Activated T-cell treated with anti-CD3 and anti-CD28 coated beads, Interleukin-2, amount 50 U/mL, for 72 hours (primary cell): Measurements from ENCODE around the gene ACSL1. TPM values are rescaled to one million over a fixed set of nuclear protein-coding genes. Genes with fewer than 3 reads are reported as not detected.
A peak's percentile ranks its signal among the peaks of the same experiment; 100 is the strongest.

ENCODE experiments used
- ATAC-seq, 2 donors: fragments of 150-1000 bp; cut with Tn5 transposase; replicated peaks in 1 of 2; 2 replicates each; pipeline ENCODE4 v1.10.0; 2021; ENCODE audit warnings: moderate library complexity in 2 of 2, mild to moderate bottlenecking in 1 of 2
- DNase-seq, 2 donors: peaks; one replicate each; pipeline ENCODE4 v3.0.0; 2021 to 2022; ENCODE audit warnings: mixed read lengths in 1 of 2
- H3K27ac Mint-ChIP-seq: one replicate; pipeline ENCODE4 v1.8.0; 2022; ENCODE audit warnings: mild to moderate bottlenecking, moderate library complexity, mixed read lengths
- H3K27me3 Mint-ChIP-seq: one replicate; pipeline ENCODE4 v1.8.0; 2022; ENCODE audit warnings: low read depth, mixed read lengths
- H3K36me3 Mint-ChIP-seq, 2 donors: one replicate each; pipeline ENCODE4 v1.8.0; 2022; ENCODE audit warnings: mixed read lengths in 2 of 2, mild to moderate bottlenecking in 1 of 2; ENCODE audit not compliant: insufficient read depth in 2 of 2
- H3K4me1 Mint-ChIP-seq: one replicate; pipeline ENCODE4 v1.8.0; 2022; ENCODE audit warnings: low read depth, mixed read lengths
- H3K4me3 Mint-ChIP-seq, 2 donors: one replicate each; pipeline ENCODE4 v1.8.0; 2022; ENCODE audit warnings: mild to moderate bottlenecking in 2 of 2, mixed read lengths in 2 of 2, moderate library complexity in 2 of 2
- H3K9me3 Mint-ChIP-seq, 2 donors: one replicate each; pipeline ENCODE4 v1.8.0; 2022; ENCODE audit warnings: mixed read lengths in 2 of 2
- total RNA-seq, 2 donors: library from RNA; stranded (reverse); gene quantifications; one replicate each; pipeline ENCODE4 v1.2.3, GENCODE V29; 2022

The ACSL1 gene
- total RNA-seq, 2 donors from 2014 or later, result 31.3 to 39.5 TPM

DNA sequence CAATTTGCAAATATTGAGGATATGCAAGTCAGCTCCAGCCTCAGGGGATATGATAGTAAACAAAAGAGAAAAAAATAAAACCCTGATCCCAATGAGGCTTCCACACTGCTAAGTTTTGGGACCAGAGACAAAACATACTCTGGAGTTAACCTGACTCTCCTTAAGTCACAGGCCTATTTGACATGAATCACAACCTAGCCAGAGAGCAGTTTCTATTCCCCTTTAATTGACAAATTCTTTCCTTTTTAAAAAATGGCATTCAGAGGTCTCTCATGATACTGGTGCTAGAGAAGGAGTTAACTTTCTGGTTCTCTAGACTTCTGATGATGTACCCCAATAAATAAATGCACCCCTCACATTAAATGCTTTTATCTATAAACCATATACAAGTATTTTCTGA lies 8.8 kb downstream of the ACSL1 start:
- H3K27ac Mint-ChIP-seq, result no peak overlapping the region
- H3K36me3 Mint-ChIP-seq, result peaks cover 0 to 1% of the 10 kb centered on the region in 2 donors
- peaks cover 56% of the 10 kb centered on the region for H3K4me1 Mint-ChIP-seq
- H3K4me3 Mint-ChIP-seq, result no peak overlapping the region
- no peaks in the 10 kb centered on the region for H3K9me3 Mint-ChIP-seq
- ATAC-seq, result no peak
- DNase-seq, result no peak
- H3K27me3 Mint-ChIP-seq, result no peaks in the 10 kb centered on the region

DNA sequence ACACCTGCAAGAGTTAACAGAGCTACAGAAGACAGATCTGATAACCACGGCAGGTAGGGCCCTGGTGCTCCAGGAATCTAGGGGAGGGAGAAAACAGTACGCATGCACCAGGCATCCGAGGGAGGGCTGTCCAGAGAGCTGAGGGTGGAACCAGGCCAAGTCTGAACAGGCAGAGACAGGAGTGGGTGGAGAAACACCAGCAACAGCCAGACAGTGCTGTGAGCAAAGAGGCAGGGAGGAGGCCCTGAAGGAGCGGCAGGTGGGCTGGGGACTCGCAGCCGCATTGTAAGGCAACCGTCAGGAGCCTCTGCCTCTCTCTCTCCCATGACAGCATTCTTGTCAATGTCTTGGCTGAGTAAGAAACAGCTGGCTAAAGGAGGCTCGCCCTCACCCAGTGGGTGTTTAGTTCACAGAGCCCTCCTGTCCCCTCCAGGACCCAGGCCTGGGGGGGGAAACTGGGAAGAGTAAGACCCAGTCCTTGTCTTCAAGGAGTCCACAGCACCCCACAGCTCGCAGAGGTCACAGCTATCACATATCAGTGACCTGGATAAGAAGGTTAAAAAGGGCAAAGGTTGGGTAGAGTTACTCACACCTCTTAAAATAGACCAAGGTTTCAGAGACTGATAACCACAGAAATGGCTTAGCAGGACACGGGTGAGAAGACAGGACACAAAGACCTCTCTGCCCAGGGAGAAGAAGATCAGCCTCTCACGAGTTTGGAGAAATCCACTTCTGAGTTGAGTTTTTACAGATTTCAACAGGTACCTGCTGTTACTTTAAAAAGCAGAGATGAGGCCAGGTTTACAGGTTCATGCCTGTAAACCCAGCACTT lies 10.5 kb downstream of the ACSL1 start:
- Mint-ChIP-seq H3K27me3 (no peaks in the 10 kb centered on the region), H3K36me3 (peaks cover 0 to under 1% of the 10 kb centered on the region in 2 donors), H3K27ac (no peak overlapping the region), H3K4me1 (peaks cover 62% of the 10 kb centered on the region), H3K9me3 (no peaks in the 10 kb centered on the region), H3K4me3 (peak overlapping the region; percentile 5 to 17)
- DNase-seq (no peak), ATAC-seq (peak; percentile 31 to 46)

DNA sequence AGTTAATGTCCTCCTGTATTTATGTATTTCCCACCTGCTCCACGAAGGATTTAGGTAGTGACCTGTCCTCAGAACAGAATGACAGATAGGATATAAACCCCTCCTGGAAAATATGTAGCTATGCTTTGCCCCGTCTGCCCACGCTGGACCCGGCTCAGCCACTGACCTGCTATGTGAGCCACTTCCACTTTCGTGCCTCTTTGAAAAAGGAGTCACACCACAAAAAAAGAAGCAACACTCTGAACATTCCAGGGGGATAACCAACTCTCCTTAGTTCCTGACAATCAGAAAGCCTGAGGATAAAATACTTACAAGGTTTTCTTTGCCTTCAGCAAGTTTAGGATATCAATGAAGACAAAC lies 11.1 kb downstream of the ACSL1 start:
- Mint-ChIP-seq H3K4me3 (peak overlapping the region; percentile 5 to 17), H3K27ac (no peak overlapping the region)

DNA sequence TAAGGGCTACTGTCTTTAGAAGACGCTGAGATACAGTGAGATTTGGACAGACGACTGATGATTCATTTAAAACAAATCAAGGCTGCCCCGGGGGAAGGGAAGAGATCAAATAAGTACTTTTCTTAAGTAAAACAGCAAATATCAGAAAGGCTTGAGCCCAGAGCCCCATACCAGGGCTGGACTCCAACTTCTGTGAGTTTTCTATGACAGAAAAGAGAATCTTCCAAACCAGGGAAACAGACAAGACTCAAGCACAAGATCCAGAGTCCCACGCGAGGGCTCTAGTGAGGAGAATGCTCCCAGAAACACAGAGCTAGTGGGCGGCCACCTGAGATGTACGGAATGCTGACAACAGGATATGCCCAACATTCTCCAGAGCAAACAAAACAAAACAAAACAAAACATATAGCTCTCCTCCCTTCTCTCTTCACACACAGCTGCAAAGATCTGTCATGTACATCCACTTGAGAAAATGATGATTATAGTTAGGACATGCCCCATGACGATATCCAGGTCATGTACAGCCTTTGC lies 13.1 kb downstream of the ACSL1 start:
- Mint-ChIP-seq H3K4me3 (no peak overlapping the region), H3K36me3 (no peaks in the 10 kb centered on the region), H3K9me3 (no peaks in the 10 kb centered on the region), H3K4me1 (peaks cover 58% of the 10 kb centered on the region), H3K27ac (no peak overlapping the region), H3K27me3 (no peaks in the 10 kb centered on the region)
- no peak for ATAC-seq
- DNase-seq, result no peak

More for the DNA sequence above, 11.1 kb downstream of the ACSL1 start:
- Mint-ChIP-seq H3K36me3 (no peaks in the 10 kb centered on the region), H3K27me3 (no peaks in the 10 kb centered on the region), H3K9me3 (no peaks in the 10 kb centered on the region), H3K4me1 (peaks cover 62% of the 10 kb centered on the region)
- ATAC-seq, result no peak
- DNase-seq, result no peak

DNA sequence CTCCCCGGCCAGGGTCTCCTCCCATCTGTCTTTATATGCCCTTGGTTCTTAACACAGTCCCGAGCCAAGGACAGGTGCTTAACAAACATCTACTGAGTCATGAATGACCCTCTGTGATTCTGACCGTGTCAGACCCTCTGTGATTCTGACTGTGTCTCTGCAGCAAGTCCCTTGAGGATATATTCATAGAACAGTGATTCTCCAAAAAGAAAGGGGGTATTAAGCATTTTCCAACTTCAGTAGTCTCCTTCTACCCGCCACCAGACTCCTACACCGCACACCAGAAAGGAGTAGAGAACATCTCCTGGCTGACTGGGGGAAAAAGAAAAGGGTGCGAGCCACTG lies 13.6 kb downstream of the ACSL1 start:
- Mint-ChIP-seq H3K4me3 (no peak overlapping the region), H3K27me3 (no peaks in the 10 kb centered on the region), H3K4me1 (peaks cover 53% of the 10 kb centered on the region), H3K9me3 (no peaks in the 10 kb centered on the region), H3K36me3 (no peaks in the 10 kb centered on the region), H3K27ac (no peak overlapping the region)
- ATAC-seq, result no peak
- DNase-seq, result no peak

DNA sequence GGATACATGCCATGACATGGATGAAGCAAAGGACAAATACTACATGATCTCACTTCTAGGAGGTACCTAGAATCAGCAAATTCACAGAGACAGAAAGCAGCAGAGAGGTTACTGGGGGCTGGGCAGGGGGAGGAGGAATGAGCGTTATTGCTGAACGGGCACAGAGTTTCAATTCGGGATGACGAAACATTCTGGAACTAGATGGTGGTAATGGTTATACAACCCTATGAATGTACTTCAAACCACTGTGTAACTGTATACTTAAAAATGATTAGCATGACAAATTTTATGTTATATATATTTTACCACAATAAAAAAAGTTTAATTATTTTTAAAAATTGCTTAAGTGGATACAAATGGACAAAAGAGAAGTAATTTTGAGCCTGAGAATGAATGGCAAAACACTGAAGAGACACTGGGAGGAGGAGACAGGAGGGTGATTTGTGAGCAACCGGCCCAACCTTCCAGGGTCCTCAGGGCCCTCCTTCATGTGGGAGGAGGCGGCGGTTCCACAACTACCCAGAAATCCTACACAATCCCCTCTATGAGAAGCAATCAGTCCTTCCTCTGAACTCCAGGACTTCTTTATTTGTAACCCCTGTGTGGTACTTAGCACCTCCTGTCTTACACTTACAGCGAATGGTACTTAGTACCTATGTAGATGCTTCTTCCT lies 14.1 kb downstream of the ACSL1 start:
- H3K27ac Mint-ChIP-seq, result no peak overlapping the region
- H3K4me3 Mint-ChIP-seq, result no peak overlapping the region
- no peaks in the 10 kb centered on the region for H3K36me3 Mint-ChIP-seq
- H3K27me3 Mint-ChIP-seq, result no peaks in the 10 kb centered on the region
- DNase-seq, result no peak
- no peaks in the 10 kb centered on the region for H3K9me3 Mint-ChIP-seq
- H3K4me1 Mint-ChIP-seq, result peaks cover 48% of the 10 kb centered on the region
- ATAC-seq, result no peak

DNA sequence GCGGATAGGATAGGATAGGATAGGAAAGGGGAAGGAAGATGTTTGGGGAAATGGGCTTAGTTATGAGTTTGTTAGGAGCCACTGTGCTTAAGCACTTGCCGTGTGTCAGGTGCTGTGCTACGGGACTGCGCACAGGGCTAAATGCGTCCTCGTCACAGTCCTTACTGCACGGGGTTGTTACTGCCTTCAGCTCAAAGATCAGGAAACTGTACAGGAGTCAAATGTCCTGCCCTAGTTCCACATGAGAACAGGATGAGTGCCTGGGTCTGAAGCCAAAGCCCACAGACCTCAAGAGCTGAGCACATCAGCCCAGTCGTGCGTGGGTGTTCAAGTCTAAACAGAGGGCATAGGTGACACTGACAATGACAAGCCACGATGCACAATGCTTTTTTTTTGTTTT lies 15.0 kb downstream of the ACSL1 start:
- H3K27ac Mint-ChIP-seq, result no peak overlapping the region

DNA sequence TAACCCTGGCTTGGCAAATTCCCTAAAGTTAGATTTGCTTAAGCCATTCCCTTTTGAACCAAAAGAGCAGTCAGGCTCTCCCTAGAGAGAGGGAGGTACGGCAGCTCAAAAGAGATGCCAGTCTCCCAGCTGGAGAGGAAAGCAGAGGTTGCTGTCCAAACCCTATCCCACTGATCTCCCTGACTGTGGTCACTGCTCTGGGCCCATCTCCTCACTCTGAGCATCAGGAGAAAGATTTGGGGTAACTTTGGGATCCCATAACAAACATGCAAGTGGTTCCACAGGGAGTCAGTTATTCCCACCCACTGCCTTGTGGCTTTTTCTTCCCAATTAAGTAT lies 17.1 kb downstream of the ACSL1 start:
- H3K36me3 Mint-ChIP-seq, result no peaks in the 10 kb centered on the region
- no peak for ATAC-seq
- H3K9me3 Mint-ChIP-seq, result no peaks in the 10 kb centered on the region
- no peak for DNase-seq
- no peak overlapping the region for H3K27ac Mint-ChIP-seq
- H3K4me1 Mint-ChIP-seq, result peaks cover 27% of the 10 kb centered on the region
- no peak overlapping the region for H3K4me3 Mint-ChIP-seq
- no peaks in the 10 kb centered on the region for H3K27me3 Mint-ChIP-seq

More for the DNA sequence above, 15.0 kb downstream of the ACSL1 start:
- Mint-ChIP-seq H3K4me3 (no peak overlapping the region), H3K36me3 (no peaks in the 10 kb centered on the region), H3K27me3 (no peaks in the 10 kb centered on the region), H3K4me1 (peaks cover 40% of the 10 kb centered on the region), H3K9me3 (no peaks in the 10 kb centered on the region)
- ATAC-seq (peak in 1 of 2 donors; percentile 41), DNase-seq (no peak)

DNA sequence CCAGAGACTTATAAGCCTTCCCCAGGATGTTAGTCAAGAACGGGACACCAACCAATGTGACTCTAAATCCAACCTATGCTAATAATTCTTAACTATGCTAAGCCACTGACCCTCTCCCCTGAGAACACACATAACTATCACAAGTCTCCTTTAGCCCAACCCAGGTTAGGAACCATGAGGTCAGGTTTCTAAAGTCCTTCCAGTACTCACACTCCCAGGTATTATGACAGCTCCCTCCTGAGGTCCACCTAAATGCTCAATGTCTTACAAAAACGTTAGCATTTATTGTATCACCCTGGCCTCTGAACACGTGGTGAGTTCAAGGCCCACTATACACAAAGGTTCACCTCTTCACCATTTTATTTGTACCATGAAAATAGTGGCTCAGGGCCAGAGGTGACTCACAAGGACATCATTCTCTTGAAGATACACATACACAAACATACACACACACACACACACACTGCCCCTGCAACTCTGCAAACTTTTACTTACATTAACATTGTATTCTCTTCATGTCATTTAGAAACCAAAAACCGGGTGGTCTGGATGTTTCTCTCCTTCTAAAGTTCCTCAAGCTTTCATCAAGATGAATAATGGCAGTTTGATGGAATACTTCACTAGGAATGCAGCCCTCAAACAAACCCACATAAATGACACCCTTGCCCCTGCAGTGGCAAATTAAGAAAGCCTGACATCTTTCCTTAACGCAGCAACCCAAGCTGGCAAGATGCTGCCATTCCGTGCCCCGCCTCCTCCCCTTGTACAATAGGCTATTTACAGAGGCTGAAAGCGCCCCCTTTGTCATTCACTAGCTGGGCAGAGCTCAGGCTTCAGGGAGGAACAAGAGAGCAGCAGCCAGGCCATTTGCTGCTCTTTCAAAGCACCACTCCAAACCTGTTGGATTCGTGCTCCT lies 17.7 kb downstream of the ACSL1 start:
- H3K4me1 Mint-ChIP-seq, result peaks cover 24% of the 10 kb centered on the region
- H3K27me3 Mint-ChIP-seq, result no peaks in the 10 kb centered on the region
- no peaks in the 10 kb centered on the region for H3K9me3 Mint-ChIP-seq
- H3K36me3 Mint-ChIP-seq, result no peaks in the 10 kb centered on the region
- DNase-seq (no peak), ATAC-seq (no peak)
- no peak overlapping the region for H3K27ac Mint-ChIP-seq
- no peak overlapping the region for H3K4me3 Mint-ChIP-seq

DNA sequence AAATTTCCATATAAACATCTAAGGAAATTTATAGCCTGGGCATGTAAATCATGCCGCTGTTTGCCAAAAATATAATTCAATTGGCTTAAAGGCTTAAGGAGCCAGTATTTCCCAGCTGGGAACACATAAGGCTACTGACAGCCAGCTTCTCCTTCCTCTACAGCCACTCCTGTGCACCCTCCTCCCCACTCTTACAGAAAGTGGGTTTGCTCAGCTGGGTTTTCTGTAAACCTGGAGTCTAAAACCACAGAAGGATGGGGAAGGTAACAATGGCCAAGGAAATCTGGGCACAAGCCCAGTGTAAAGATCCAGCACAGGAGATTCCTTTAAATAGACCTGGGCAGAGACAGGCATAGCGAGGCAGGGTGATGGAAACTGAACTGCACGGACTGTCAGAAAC lies 18.5 kb downstream of the ACSL1 start:
- no peak overlapping the region for H3K4me3 Mint-ChIP-seq
- ATAC-seq (no peak), DNase-seq (no peak)
- no peaks in the 10 kb centered on the region for H3K9me3 Mint-ChIP-seq
- peaks cover 16% of the 10 kb centered on the region for H3K4me1 Mint-ChIP-seq
- H3K27me3 Mint-ChIP-seq, result no peaks in the 10 kb centered on the region
- H3K36me3 Mint-ChIP-seq, result no peaks in the 10 kb centered on the region
- H3K27ac Mint-ChIP-seq, result no peak overlapping the region

DNA sequence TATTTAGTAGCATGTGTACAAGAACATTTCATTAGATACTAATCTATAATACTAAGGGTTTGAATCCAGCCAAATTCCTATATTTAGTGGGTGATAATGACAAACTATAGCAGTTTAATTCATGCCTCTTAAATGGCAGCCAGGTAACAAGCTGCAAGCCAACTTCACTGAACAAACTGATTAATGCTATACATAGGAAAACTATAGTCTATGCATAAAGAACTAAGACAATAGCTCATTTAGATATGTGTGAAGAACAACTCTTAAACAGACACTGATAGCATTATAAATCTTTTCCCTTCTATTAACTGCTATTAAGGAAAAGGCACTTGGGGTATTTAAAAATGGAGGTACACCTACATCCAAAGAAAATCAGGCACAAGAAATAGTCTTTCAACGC lies 19.1 kb downstream of the ACSL1 start:
- Mint-ChIP-seq H3K9me3 (no peaks in the 10 kb centered on the region), H3K4me3 (no peak overlapping the region), H3K27me3 (no peaks in the 10 kb centered on the region), H3K36me3 (no peaks in the 10 kb centered on the region), H3K27ac (no peak overlapping the region), H3K4me1 (peaks cover 13% of the 10 kb centered on the region)
- DNase-seq (no peak), ATAC-seq (no peak)

DNA sequence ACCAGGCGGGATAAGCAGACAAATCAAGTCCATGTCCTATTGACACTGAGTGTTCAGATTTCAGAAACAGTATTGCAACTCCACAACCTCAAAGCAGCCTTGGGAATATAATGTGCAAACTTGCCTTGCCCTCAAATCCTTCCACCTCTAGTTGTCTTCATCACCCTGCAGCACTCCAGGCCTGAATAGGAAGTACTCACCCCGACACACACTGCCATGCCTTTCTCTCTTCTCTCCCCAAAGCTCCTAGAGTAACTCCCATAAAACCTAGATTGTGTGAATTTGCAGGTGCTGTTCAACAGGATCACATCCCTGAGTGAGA lies 19.6 kb downstream of the ACSL1 start:
- Mint-ChIP-seq H3K9me3 (no peaks in the 10 kb centered on the region), H3K4me1 (peaks cover 13% of the 10 kb centered on the region), H3K4me3 (no peak overlapping the region), H3K36me3 (no peaks in the 10 kb centered on the region), H3K27ac (no peak overlapping the region), H3K27me3 (no peaks in the 10 kb centered on the region)
- no peak for ATAC-seq
- DNase-seq, result no peak
